G401.6 (cell line): ENCODE data around the gene AP4E1.
A peak's percentile ranks its signal among the peaks of the same experiment; 100 is the strongest.
"Not testable (repeated sequence)": the region's sequence is repeated elsewhere in the genome, so short reads cannot be mapped to it uniquely, and the experiment has no call there.

Source experiments
- FAIRE-seq: peaks from 2 replicates; lab custom pipeline; 2012; peaks lifted over from hg19 to GRCh38; lab: Jason Lieb, UNC

AP4E1 gene

DNA sequence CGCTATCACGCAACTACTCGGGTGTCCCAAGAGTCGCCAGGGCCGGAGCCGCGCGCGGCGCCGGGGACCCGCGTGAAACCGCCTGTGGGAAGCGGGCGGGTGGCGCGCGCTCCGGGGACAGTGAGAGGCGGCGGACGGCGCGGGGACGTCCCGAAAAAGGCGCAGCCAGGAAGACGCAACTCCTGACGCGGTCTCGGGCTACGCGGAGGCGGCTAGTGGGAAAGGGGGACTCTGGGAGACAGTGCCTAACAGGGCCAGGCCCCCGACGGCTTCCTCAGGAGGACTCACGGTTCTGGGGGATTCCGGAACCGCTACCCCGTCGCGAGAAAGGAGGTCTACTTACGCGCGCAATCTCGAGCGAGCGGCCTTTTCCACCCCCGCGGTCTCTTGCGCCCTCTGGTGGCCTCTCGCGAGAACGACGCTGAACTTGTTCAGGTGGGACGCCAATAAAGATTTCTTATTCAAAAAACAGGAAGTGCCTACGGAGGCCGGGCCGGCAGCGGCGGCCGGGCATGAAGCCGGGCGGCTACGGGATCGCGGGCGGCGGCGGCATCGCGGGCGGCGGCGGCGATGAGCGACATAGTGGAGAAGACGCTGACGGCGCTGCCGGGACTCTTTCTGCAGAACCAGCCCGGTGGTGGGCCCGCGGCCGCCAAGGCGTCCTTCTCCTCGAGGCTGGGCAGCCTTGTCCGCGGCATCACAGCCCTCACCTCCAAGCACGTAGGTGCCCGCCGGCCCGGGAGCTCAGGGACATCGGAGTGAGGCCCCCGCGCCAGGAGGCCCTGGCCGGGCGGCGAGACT is at the start of gene AP4E1:
AP4E1 (plus strand) TSS at position 475 of the 801 bp plus-strand sequence; CDS start at position 571, 96 bp downstream.
- peak; percentile 23 for FAIRE-seq

DNA sequence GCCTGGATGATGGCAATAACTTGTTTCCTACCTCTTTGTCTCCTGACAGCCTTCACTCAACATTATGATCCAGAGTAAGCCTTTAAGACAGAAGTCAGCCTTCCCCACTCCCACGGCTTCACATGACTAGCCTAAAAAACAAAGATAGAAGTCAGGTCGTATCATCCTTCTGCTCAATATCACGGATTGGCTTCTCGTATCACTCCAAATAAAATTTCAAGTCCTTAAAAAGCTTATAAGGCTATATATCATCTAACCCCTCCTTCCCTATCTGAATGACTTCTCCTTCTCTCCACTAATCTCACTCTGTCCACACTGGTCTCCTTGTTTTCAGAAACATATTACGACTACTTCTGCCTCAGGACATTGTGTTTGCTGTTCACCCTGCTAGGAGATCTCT is 47.7 kb upstream of the AP4E1 start:
- no peak for FAIRE-seq

DNA sequence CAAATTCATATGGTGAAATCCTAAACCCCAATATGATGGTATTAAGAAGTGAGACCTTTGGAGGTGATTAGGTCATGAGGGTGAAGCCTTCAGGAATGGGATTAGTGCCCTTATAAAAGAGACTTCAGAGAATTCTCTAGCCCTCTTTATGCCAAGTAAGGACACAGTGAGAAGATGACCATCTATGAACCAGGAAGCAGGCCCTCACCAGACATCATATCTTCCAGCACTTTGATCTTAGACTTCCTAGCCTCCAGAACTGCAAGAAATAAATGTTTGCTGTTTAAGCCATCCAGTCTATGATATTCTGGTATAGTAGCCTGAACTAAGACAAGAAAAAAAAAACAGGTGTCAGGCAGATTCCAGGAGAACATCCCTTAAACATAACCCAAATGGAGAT is 45.9 kb upstream of the AP4E1 start:
- FAIRE-seq: no peak

DNA sequence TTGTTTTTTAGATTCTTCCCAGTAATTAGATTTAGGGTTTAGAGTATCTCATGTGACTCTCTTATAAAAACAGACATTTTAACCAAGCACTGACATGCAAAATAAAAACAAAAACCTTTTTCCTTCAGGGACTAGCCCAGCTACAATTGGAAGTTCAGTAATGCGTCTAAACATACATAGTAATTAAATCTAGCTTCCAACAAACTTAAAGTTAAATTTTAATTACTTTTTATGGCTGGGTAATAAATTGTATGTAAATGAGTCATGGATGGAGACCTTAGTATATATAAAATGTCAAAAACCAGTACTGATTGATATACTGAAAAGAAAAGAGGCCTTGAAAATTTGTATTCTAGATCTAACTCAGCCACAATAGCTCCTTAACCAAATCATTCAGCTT is 43.6 kb upstream of the AP4E1 start:
- no peak for FAIRE-seq

DNA sequence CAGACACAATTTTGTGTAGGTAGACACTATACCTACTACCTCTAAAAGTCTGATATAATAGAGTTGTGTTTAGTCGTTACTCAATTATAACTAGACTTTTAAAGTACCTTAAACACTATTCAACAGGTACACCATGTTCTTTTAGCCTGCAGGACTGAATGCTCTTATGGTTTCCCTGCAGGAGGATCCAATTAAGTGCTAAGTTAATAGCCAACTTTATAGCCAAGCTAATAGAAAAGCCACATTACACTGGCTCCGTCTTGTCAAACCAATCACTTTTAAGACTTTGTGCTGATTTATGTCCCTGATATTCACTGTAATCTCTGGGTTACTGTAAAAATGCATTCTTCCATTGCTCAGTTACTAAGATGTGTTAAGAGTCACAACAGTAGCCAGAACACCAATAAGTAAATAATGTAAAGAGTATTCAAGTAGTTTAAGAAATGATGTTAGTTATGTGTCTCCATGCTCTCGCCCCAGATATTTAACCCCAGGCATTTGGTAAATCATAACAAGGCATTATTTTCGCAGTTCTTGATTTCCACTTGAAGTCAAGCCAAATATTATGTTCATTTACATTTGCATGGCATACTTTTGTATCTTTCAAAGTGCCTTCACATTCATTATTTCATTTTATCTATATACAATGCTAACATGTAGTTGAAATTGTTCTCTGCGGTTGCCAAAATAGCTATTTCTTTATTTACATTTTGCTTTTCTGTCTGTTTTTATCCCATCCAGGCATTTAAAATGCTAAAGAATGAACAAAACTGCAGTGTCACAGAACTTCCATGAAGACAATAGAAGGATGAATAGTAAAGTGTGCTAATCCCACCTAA is 42.7 kb upstream of the AP4E1 start:
- no peak for FAIRE-seq

DNA sequence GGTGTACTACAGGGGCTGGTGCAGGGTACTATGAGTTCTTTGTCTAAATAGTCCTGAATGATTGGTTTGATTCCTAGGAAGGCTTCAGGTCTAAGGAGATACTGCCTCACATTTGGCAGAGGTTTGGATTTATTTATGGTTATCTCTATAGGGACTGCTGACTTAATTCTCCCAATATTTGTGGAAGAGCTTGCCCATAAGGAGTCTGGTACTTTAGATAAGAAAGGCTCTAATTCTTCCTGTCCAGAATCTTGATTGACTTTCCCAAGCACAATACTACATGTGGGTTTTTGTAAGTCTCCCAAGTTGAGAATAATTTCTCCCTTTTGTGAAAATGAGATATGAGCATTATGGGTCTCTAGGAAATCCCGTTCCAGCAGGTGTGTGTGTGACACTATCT is 36.7 kb upstream of the AP4E1 start:
- no peak for FAIRE-seq

DNA sequence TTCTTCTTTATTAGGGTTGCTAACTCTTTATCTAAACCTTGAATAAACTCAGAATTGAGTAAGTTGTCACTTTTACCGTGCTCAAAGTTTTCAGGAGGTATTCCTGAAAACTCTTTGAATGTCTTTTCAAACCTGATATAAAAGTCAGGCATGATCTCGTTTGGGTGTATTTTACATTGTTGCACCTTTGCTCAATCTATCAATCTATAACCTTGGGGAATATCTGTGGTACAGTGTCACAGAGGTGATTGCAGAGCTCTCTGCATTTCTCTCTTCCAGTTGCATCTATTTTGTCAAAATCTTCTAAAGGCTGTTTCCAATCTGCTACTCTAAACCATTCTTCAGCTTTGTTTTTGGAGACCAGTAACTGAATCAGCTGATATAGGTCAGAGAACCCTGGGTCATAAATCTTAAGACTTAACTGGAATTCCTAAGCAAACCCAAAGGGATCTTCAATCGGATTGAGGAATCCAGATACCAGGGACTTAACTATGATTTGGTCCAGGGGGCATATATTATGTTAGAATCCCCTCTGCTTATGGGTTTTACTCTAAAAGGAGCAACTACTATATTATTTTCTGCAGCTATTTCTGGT is 35.6 kb upstream of the AP4E1 start:
- no peak for FAIRE-seq

DNA sequence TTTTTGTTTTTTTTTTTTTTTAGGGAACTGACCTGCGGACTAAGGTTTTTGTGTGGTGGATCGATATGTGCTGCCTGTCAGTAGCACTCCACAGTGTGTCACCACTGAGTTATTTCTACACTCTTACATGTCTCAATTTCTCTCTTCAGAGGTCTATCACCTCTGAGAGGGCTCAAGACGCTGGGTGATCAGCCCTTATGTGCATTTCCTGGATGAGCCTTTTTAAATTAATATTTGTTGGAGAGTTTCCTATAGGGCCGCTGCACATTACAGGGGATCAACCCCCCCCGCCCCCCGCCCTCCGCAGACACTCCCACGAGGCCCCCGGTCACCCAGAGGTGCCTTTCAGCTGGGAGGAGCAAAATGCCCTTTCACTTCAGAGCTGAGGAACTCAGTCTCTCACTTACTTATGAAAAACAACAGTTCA is 34.5 kb upstream of the AP4E1 start:
- FAIRE-seq: no peak

DNA sequence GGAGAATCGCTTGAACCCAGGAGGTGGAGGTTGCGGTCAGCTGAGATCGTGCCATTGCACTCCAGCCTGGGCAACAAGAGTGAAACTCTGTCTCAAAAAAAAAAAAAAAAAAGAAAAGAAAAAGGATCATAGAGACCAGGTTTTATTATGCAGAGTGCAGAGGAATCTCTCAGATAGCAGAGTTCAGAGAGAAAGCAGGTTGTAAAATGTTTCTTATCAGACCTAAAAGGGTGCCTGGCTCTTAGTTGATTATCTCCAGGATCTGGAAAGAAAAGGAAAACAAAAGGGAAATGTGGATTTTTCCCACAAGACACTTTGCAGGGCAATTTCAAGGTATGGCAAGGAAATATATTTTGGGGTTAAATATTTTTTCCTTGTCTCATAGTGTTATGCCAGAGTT is 33.2 kb upstream of the AP4E1 start:
- not testable (repeated sequence) for FAIRE-seq

DNA sequence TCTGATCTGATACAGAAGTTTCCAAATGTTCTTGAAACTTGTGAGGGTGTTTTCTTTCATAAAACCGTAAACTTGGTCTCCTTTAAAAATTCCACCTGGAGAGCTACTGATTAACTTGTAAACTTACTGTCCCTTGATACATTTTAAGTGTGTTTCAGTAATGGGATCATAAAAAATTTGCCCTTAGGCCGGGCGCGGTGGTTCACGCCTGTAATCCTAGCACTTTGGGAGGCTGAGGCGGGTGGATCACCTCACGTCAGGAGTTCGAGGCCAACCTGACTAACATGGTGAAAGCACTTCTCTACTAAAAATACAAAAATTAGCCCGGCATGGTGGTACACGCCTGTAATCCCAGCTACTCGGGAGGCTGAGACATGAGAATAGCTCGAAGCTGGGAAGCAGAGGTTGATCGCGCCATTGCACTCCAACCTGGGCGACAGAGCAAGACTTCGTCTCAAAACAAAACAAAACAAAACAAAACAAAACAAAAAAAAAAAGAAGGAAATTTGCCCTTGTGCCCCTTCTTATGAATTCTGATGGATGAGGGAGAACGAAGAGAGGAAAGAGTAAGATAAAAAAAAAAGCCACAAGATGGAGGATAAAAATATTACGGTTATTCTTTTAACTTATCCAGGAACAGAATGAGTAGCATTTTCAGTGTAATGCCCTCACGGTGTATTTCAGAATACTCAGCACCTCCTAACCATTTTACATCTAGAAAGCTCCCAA is 32.1 kb upstream of the AP4E1 start:
- no peak for FAIRE-seq

DNA sequence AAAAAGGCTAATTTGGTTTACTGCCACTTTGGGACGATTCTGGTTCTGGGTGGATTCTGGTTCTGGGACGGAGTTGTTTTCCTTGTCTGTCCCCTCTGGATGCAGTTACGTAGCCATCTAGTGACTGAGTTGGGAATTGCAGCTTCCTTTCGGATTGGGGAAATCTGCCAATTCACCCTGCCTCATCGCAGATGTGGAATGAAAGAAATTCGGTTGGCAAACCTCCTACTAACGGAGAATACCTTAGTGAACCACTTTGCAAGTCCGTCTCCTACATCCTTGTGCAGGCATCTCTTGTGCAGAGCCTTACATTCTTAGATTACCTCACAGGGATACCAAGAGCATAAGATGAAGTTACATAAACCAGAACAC is 31.5 kb upstream of the AP4E1 start:
- no peak for FAIRE-seq

DNA sequence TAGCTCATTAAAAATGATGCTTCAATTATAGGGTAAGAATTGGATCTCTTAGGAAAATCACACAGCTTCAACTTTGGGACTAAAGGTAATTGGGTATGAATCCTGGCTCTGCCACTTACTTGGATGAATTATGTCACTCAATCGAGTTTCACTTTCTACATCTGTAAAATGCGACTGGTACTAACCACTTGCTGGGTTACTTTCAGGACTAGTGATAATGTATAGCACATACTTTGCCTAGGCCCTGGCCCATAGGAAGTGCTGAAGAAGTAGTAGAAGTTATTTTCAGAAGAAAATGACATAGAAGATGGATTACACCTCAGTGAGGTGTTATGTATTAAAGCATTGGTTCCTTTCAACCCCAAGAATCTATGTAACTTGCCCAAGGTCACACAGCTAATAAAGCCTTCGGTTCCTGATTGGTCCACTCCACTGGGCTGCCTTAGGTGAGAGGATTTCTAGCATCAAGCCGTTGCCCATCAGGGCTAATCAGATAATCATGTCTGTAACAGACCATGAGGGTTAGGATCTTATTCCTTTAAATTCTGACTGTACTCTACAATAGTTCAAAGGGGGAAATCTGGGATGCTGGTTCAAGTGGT is 29.4 kb upstream of the AP4E1 start:
- no peak for FAIRE-seq

DNA sequence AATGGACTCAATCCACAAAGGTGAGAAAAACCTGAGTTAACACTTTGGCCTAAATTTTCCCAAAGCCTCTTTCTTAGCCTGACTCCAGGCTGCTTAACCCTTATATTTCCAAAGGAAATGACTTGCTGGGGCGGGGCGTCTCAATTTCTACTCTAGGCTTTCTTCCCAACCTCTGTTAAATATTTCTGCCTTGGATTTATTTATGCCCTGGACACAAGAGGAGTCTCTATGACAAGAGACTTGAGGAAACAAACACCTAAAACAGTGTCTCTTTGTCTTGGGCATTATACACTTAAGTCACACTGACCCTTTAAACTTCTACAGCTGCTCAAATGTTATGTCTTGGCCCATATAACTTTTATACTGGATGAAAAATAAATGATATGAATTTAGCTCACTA is 28.3 kb upstream of the AP4E1 start:
- no peak for FAIRE-seq

DNA sequence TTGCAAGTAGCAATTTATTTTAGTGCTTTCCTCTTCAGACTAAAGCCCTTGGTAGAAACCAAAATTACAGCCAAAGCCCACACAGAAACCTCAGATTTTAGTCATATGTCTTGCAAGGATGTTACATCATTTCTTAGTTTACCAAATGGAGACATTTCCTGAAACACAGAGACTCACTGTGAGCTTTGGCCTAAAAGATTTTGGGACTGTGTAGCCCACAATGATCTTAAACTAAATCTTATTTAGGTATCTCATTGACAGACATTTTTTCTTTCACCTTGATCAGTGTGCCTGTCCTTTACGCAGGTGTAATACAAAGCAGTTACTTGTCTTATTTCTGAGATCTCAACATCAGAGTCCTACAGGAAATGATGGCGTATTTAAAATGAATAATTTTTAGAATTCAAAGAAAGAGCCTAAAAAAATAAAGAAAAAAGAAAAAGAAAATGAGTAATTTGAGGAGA is 27.8 kb upstream of the AP4E1 start:
- no peak for FAIRE-seq

DNA sequence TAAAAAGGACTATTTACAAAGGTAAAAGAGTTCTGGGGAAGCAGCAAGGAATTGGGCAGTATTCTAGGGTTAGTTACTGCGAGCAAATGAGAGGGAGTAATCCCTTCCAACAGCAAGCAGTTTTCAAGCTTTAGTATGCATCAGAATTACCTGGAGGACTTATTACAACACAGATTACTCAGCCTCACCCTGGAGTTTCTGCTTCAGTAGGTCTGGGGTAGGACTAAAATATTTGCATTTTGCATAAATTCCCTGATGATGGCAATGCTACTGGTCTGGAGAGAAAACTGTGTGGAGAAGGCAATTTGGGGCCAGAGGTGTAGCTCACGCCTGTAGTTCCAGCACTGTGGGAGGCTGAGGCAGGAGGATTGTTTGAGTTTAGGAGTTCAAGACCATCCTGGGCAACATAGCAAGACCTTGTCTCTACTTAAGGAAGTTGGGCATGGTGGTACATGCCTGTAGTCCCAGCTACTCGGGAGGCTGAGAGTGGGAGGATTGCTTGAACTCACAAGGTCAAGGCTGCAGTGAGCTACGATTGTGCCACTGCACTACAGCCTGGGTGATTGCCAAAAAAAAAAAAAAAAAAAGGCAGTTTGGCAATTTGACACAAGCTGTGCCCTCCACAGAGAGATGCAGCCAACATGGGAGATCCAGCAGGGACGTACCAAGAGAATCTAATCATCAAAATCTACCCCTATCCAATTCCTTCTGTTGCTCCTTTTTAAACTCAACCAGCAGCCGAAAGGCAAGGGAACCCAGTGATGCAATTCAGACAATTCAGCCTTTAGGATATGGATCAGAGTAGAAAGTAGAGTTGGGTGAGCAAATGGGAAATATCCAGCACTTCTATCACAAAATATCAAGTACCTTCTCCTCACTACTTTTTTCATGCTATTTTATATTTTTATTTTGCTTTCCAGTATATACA is 27.1 kb upstream of the AP4E1 start:
- no peak for FAIRE-seq

DNA sequence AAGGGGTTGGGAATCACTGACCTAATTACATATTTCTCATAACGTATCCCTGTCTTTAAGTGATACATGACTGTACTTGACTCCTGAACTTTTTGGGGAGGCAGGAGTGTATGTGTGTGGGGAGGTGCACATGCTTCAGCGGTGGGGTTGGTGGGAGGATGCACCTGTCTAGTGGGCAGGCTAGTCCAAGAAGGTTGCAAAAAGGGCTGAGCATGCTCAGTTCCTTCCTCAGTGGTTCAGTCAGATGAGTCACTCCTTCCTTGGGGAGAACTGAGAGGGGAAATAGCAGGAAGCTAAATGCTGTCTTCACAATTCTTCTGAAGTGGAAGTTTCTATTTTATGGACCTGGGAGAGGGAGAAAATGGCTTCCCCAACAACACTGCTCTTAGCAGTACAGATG is 24.6 kb upstream of the AP4E1 start:
- no peak for FAIRE-seq

DNA sequence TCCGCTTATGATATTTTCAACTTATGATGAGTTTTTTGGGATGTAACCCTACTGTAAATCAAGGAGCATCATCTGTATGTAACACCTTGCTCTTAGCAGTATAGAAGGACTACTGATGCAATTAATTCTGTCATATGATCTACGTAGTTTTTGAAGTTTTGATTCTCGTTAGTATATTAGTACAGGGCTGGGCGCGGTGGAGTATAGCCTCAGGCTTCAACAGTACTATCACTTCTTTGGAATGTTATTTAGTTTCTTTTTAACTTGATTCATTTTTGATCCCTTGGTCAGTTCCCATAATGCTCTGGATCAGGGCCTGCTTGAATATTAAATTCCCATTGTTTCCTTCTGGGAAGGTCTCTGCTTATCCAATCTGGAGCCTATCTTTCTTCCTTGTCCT is 23.9 kb upstream of the AP4E1 start:
- FAIRE-seq: no peak

DNA sequence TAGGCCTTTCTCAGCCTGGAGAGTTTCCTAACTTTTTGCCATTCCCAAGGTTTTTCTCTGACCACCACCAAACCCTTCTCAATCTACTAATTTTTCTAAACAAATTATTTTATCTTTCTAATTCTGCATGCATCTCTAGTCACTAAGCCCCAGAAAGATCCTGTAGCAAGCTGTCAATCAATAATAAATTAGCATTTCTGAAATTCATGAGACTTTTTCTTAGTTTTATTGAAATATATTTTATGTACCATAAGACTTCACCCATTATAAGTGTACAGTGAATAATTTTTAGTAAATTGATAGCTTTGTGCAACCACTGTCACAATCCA is 22.4 kb upstream of the AP4E1 start:
- no peak for FAIRE-seq

DNA sequence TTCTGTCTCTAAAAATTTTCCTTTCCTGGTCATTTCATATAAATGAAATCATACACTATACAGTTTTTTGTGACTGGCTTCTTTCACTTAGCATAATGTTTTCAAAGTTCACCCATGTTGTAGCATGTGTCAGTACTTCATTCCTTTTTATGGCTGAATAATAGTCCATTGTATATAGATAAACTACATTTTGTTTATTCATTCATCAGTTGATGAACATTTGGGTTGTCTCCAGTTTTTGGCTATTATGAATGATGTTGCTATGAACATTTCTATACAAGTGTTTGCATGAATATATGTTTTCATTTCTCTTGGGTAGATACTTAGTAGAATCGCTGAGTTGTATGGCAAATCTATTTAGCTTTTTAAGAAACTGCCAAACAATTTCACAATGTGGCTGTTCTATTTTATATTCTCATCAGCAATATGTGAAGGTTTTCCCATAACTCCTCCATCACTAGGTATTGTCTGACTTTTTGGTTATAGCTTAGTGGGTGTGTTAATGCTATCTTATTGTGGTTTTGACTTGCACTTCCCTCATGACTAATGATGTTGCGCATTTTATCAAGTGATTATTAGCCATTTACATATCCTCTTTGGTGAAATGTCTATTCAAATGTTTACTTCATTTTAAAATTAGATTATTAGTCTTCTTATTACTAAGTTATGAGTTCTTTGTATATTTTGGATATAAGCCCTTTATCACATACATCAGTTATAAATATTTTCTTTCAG is 21.7 kb upstream of the AP4E1 start:
- FAIRE-seq: no peak

DNA sequence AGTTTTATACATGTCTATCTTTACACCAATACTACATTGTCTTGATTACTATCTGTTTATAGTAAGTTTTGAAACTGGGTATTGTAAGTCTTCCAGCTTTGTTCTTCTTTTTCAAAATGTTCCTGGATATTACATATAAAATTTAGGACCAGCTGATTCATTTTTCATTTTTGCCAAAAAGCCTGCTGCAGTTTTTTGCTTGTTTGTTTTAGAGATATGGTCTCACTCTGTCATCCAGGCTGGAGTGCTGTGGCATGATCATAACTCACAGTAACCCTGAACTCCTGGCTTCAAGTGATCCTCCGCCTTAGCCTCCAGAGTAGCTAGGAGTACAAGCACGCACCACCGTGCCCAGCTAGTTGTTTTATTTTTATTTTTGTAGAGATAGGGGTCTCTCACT is 20.4 kb upstream of the AP4E1 start:
- FAIRE-seq: no peak
